Measurements from ENCODE around the gene CEBPG. TPM values are rescaled to one million over a fixed set of nuclear protein-coding genes. Genes with fewer than 3 reads are reported as not detected.

The CEBPG gene
- total RNA-seq, 1 donor from 2014 or later: 17.3 TPM

- DNase-seq (ENCODE audit: low spot score): no peak
- intact Hi-C loops (cut with DNase I): no loop called here
Observed at GRCh38 chr19:33377586-33378475, 4.3 kb downstream of the CEBPG start.

- intact Hi-C loops (cut with DNase I): no loop called here
Observed at GRCh38 chr19:33379151-33379829, 5.8 kb downstream of the CEBPG start.

GRCh38 chr19:33381101-33381500, 7.6 kb downstream of the CEBPG start:
- intact Hi-C loops (cut with DNase I): no loop called here

More at GRCh38 chr19:33379151-33379829, 5.8 kb downstream of the CEBPG start:
- no peak for DNase-seq (ENCODE audit: low spot score)

GRCh38 chr19:33382006-33382405, 8.5 kb downstream of the CEBPG start:
- intact Hi-C loops (cut with DNase I): no loop called here
- no peak for DNase-seq (ENCODE audit: low spot score)

More at GRCh38 chr19:33381101-33381500, 7.6 kb downstream of the CEBPG start:
- DNase-seq (ENCODE audit: low spot score): peak; percentile 10

GRCh38 chr19:33382982-33383381, 9.5 kb downstream of the CEBPG start:
- DNase-seq (ENCODE audit: low spot score): no peak
- intact Hi-C loops (cut with DNase I): no loop called here

GRCh38 chr19:33383720-33384292, 10.3 kb downstream of the CEBPG start:
- intact Hi-C loops (cut with DNase I): no loop called here
- DNase-seq (ENCODE audit: low spot score): peak; percentile 39

- intact Hi-C loops (cut with DNase I): no loop called here
- DNase-seq (ENCODE audit: low spot score): peak; percentile 10
Observed at GRCh38 chr19:33384983-33385382, 11.5 kb downstream of the CEBPG start.

- intact Hi-C loops (cut with DNase I): no loop called here
- peak; percentile 77 for DNase-seq (ENCODE audit: low spot score)
Observed at GRCh38 chr19:33385956-33386355, 12.4 kb downstream of the CEBPG start.

GRCh38 chr19:33386361-33386858, 12.9 kb downstream of the CEBPG start:
- intact Hi-C loops (cut with DNase I): no loop called here
- peak; percentile 64 for DNase-seq (ENCODE audit: low spot score)

- intact Hi-C loops (cut with DNase I): no loop called here
- DNase-seq (ENCODE audit: low spot score): peak; percentile 63
Observed at GRCh38 chr19:33387351-33388230, 14.1 kb downstream of the CEBPG start.

- DNase-seq (ENCODE audit: low spot score): peak; percentile 58
- intact Hi-C loops (cut with DNase I): no loop called here
Observed at GRCh38 chr19:33388231-33388724, 14.8 kb downstream of the CEBPG start.

- intact Hi-C loops (cut with DNase I): no loop called here
- peak; percentile 75 for DNase-seq (ENCODE audit: low spot score)
Observed at GRCh38 chr19:33388725-33389420, 15.4 kb downstream of the CEBPG start.

- peak; percentile 71 for DNase-seq (ENCODE audit: low spot score)
- intact Hi-C loops (cut with DNase I): loop anchor here (5.0 kb wide), 1 partner anchor 87 kb away; the partner anchor contains the start of gene CEBPA
Observed at GRCh38 chr19:33389421-33390100, 16.1 kb downstream of the CEBPG start.

- peak; percentile 59 for DNase-seq (ENCODE audit: low spot score)
- intact Hi-C loops (cut with DNase I): loop anchor here (5.0 kb wide), 1 partner anchor 88 kb away; the partner anchor contains the start of gene CEBPA
Observed at GRCh38 chr19:33390101-33390907, 16.8 kb downstream of the CEBPG start.

GRCh38 chr19:33390908-33391630, 17.6 kb downstream of the CEBPG start:
- DNase-seq (ENCODE audit: low spot score): peak; percentile 62
- intact Hi-C loops (cut with DNase I): loop anchor here (5.0 kb wide), 1 partner anchor 89 kb away; the partner anchor contains the start of gene CEBPA

GRCh38 chr19:33391631-33392249, 18.2 kb downstream of the CEBPG start:
- intact Hi-C loops (cut with DNase I): loop anchor here (5.0 kb wide), 1 partner anchor 89 kb away; the partner anchor contains the start of gene CEBPA
- DNase-seq (ENCODE audit: low spot score): peak; percentile 58

Measured in cardiac septum (tissue), 1 donor.